CD14-positive monocyte (primary cell): Measurements from ENCODE around the gene SCAPER. TPM values are rescaled to one million over a fixed set of nuclear protein-coding genes. Genes with fewer than 3 reads are reported as not detected.

Experiments
- DNase-seq, 3 donors: peaks; one replicate each; pipeline ENCODE4 v3.0.0-alpha.2; 2011 to 2022
- H2AFZ ChIP-seq: 2 replicates; pipeline ENCODE4 v1.6.0; 2012; ENCODE audit warnings: mild to moderate bottlenecking, low read depth, low read length, inconsistent platforms; ENCODE audit not compliant: insufficient read depth, poor library complexity, severe bottlenecking
- H3K27ac ChIP-seq, 2 donors: 1 replicate in 1 of 2; 2 replicates in 1 of 2; pipeline ENCODE4 v1.5.1; 2012 to 2013; ENCODE audit warnings: low read length in 2 of 2, control low read depth in 1 of 2, inconsistent platforms in 1 of 2, low read depth in 1 of 2, mild to moderate bottlenecking in 1 of 2
- H3K27me3 ChIP-seq, 2 donors: one replicate each; pipeline versions ENCODE4 v1.6.0 to v1.6.1; 2011 to 2013; ENCODE audit warnings: low read length in 2 of 2; ENCODE audit not compliant: control insufficient read depth in 2 of 2, insufficient read depth in 2 of 2
- H3K36me3 ChIP-seq, 2 donors: replicated peaks in 1 of 2; 1 replicate in 1 of 2; 2 replicates in 1 of 2; pipeline versions ENCODE4 v1.5.1 to v1.6.1; 2012 to 2013; ENCODE audit warnings: low read length in 2 of 2, control low read depth in 1 of 2, inconsistent platforms in 1 of 2, mild to moderate bottlenecking in 1 of 2; ENCODE audit not compliant: insufficient read depth in 2 of 2, control insufficient read depth in 1 of 2
- H3K4me1 ChIP-seq, 2 donors: 1 replicate in 1 of 2; 2 replicates in 1 of 2; pipeline versions ENCODE4 v1.5.1 to v1.6.1; 2012 to 2013; ENCODE audit warnings: low read length in 2 of 2, control low read depth in 1 of 2, inconsistent platforms in 1 of 2, mild to moderate bottlenecking in 1 of 2, moderate library complexity in 1 of 2; ENCODE audit not compliant: insufficient read depth in 2 of 2, control insufficient read depth in 1 of 2
- H3K4me2 ChIP-seq: replicated peaks from 2 replicates; pipeline ENCODE3; 2012; ENCODE audit warnings: low read length, moderate library complexity, mild to moderate bottlenecking; ENCODE audit not compliant: poor library complexity, severe bottlenecking; ENCODE audit errors: extremely low read depth
- H3K4me3 ChIP-seq, 3 experiments: fragments of 200-600 bp in 1 of 3; sonication (generic) in 1 of 3; replicated peaks in 1 of 3; 1 replicate in 2 of 3; 2 replicates in 1 of 3; pipeline ENCODE4 v1.5.1; 2011 to 2013; ENCODE audit warnings: low read length in 3 of 3, mild to moderate bottlenecking in 3 of 3, control low read depth in 2 of 3, low read depth in 2 of 3, inconsistent platforms in 1 of 3, moderate library complexity in 1 of 3
- H3K79me2 ChIP-seq: 2 replicates; pipeline ENCODE4 v1.6.0; 2012; ENCODE audit warnings: mild to moderate bottlenecking, control low read depth, inconsistent platforms, low read length, moderate library complexity; ENCODE audit not compliant: insufficient read depth
- H3K9ac ChIP-seq: 2 replicates; pipeline ENCODE4 v1.6.0; 2017; ENCODE audit warnings: low read length, mild to moderate bottlenecking; ENCODE audit not compliant: insufficient read depth, poor library complexity, severe bottlenecking
- H3K9me3 ChIP-seq, 2 donors: replicated peaks in 1 of 2; 1 replicate in 1 of 2; 2 replicates in 1 of 2; pipeline versions ENCODE4 v1.5.1 to v1.6.1; 2012 to 2013; ENCODE audit warnings: low read length in 2 of 2, control low read depth in 1 of 2; ENCODE audit not compliant: control insufficient read depth in 1 of 2, insufficient read depth in 1 of 2
- H4K20me1 ChIP-seq: 2 replicates; pipeline ENCODE4 v1.6.0; 2012; ENCODE audit warnings: mild to moderate bottlenecking, low read length, control low read depth, moderate library complexity; ENCODE audit not compliant: insufficient read depth
- H3K27ac Mint-ChIP-seq, 7 donors: one replicate each; pipeline ENCODE4 v1.8.0; 2020; ENCODE audit warnings: mild to moderate bottlenecking in 7 of 7, mixed read lengths in 7 of 7, moderate library complexity in 6 of 7, inconsistent platforms in 2 of 7
- H3K27me3 Mint-ChIP-seq, 3 donors: one replicate each; pipeline ENCODE4 v1.8.0; 2021 to 2022; ENCODE audit warnings: low read depth in 3 of 3, mild to moderate bottlenecking in 3 of 3, mixed read lengths in 3 of 3, moderate library complexity in 3 of 3, inconsistent platforms in 1 of 3
- H3K36me3 Mint-ChIP-seq, 2 donors: one replicate each; pipeline ENCODE4 v1.8.0; 2020; ENCODE audit warnings: mixed read lengths in 2 of 2, inconsistent platforms in 1 of 2, mild to moderate bottlenecking in 1 of 2
- H3K4me1 Mint-ChIP-seq: one replicate; pipeline ENCODE4 v1.8.0; 2020; ENCODE audit warnings: mild to moderate bottlenecking, mixed read lengths
- H3K4me3 Mint-ChIP-seq, 2 donors: one replicate each; pipeline ENCODE4 v1.8.0; 2020; ENCODE audit warnings: mild to moderate bottlenecking in 2 of 2, mixed read lengths in 2 of 2, moderate library complexity in 1 of 2
- H3K9me3 Mint-ChIP-seq, 7 donors: one replicate each; pipeline ENCODE4 v1.8.0; 2020 to 2022; ENCODE audit warnings: mixed read lengths in 7 of 7, mild to moderate bottlenecking in 6 of 7, moderate library complexity in 6 of 7, inconsistent platforms in 2 of 7
- WGBS: methylation state at CpG from one replicate; pipeline ENCODE4 v1.1.5; 2013; ENCODE audit warnings: missing lambda C conversion rate; ENCODE audit not compliant: insufficient coverage; 5-methylcytosine and 5-hydroxymethylcytosine counted together
- intact Hi-C, 2 donors: fragments of 100-400 bp; cut with micrococcal nuclease; formaldehyde crosslinking; loops; one replicate each; pipeline versions ENCODE4 v1.15.0 to v1.15.1; 2023
- polyA plus RNA-seq, 3 donors: library from polyadenylated mRNA; depleted of rRNA in 1 of 3; unstranded in 2 of 3; stranded (reverse) in 1 of 3; fragments of 300-500 nt in 2 of 3; fragments of >200 nt in 1 of 3; fragmentation: Illumina TruSeq in 2 of 3; gene quantifications; 1 replicate in 2 of 3; 2 replicates in 1 of 3; pipeline ENCODE4 v1.2.3, GENCODE V29; 2012 to 2021
- TF ChIP-seq, protein P1 (sequence below): fragments of 200-600 bp; IDR thresholded peaks from one replicate; pipeline ENCODE4 v1.8.0; 2022; ENCODE audit warnings: antibody characterized with exemption, mild to moderate bottlenecking

SCAPER gene
- polyA plus RNA-seq, 3 donors, result 2.5 to 5.4 (median 4.2) TPM

DNA sequence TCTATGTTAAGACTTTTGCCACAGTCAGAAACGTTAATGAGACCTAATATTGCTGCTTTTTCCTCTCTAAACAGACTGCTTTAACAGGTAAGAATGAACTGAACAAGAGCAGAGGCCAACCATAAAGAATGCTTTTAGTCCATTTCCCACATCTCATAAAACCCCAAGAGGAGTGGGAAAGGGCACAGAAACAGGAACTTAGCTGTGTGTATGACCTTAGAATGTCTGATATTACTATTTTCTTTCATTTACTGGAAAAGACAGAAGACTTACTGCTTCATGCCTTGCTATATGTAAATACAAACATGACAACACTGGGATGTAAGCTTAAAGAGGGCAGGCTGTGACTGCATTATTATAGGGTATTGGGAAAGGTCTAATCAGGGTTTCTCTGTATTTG lies 453.6 kb downstream of the SCAPER start:
- H3K36me3 ChIP-seq, result no peaks in the 10 kb centered on the region
- no peaks in the 10 kb centered on the region for H3K9me3 ChIP-seq
- Mint-ChIP-seq H3K27me3 (no peaks in the 10 kb centered on the region), H3K4me3 (no peak overlapping the region), H3K27ac (no peak overlapping the region), H3K4me1 (peaks cover 4% of the 10 kb centered on the region), H3K36me3 (peaks cover 0 to 4% of the 10 kb centered on the region in 2 donors), H3K9me3 (no peaks in the 10 kb centered on the region)
- no peak overlapping the region for H2AFZ ChIP-seq
- H3K9ac ChIP-seq, result no peak overlapping the region
- no peaks in the 10 kb centered on the region for H3K27me3 ChIP-seq
- no peaks in the 10 kb centered on the region for H4K20me1 ChIP-seq
- TF ChIP-seq, protein P1, sequence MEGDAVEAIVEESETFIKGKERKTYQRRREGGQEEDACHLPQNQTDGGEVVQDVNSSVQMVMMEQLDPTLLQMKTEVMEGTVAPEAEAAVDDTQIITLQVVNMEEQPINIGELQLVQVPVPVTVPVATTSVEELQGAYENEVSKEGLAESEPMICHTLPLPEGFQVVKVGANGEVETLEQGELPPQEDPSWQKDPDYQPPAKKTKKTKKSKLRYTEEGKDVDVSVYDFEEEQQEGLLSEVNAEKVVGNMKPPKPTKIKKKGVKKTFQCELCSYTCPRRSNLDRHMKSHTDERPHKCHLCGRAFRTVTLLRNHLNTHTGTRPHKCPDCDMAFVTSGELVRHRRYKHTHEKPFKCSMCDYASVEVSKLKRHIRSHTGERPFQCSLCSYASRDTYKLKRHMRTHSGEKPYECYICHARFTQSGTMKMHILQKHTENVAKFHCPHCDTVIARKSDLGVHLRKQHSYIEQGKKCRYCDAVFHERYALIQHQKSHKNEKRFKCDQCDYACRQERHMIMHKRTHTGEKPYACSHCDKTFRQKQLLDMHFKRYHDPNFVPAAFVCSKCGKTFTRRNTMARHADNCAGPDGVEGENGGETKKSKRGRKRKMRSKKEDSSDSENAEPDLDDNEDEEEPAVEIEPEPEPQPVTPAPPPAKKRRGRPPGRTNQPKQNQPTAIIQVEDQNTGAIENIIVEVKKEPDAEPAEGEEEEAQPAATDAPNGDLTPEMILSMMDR, result no peak
- H3K4me1 ChIP-seq, result no peaks in the 10 kb centered on the region
- intact Hi-C loops, result no loop called here
- no CpG with 5 or more reads among the region's 1 CpG for WGBS
- DNase-seq, result no peak
- no peak overlapping the region for H3K4me2 ChIP-seq
- no peak overlapping the region for H3K4me3 ChIP-seq
- no peak overlapping the region for H3K27ac ChIP-seq
- no peaks in the 10 kb centered on the region for H3K79me2 ChIP-seq

DNA sequence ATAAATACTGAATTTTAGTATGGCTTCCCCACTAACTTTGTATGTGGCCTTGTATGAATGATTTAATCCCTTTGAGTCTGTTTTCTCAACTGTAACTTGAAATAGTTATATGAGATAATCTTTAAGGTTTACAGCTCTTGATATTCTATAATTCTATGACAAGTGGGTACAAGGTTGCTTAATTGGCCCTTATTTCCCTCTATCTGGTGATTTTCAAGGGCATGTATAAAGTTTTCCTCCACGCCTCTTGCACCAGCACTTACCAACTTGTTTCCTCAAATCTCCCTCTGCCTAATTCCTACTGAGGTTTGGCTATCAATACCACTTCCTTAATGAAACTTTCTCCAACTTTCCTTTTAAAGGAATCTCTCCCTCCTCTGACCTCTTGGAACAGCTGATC lies 455.7 kb downstream of the SCAPER start:
- Histone ChIP-seq H3K4me2 (no peak overlapping the region), H3K4me3 (no peak overlapping the region), H3K79me2 (no peaks in the 10 kb centered on the region), H3K4me1 (no peaks in the 10 kb centered on the region), H2AFZ (no peak overlapping the region), H3K27ac (no peak overlapping the region), H3K27me3 (no peaks in the 10 kb centered on the region), H3K9ac (no peak overlapping the region), H3K9me3 (no peaks in the 10 kb centered on the region), H4K20me1 (no peaks in the 10 kb centered on the region), H3K36me3 (no peaks in the 10 kb centered on the region)
- TF ChIP-seq, protein P1, result no peak
- H3K36me3 Mint-ChIP-seq, result peaks cover 0 to 4% of the 10 kb centered on the region in 2 donors
- no peak for DNase-seq
- H3K9me3 Mint-ChIP-seq, result peaks cover 0 to 3% (median 0%) of the 10 kb centered on the region in 7 donors
- no peak overlapping the region for H3K27ac Mint-ChIP-seq
- intact Hi-C loops, result no loop called here
- no CpG with 5 or more reads among the region's 1 CpG for WGBS
- H3K4me3 Mint-ChIP-seq, result no peak overlapping the region
- peaks cover 4% of the 10 kb centered on the region for H3K4me1 Mint-ChIP-seq
- H3K27me3 Mint-ChIP-seq, result no peaks in the 10 kb centered on the region
